ENCODE data around the gene FHIT. TPM values are rescaled to one million over a fixed set of nuclear protein-coding genes. Genes with fewer than 3 reads are reported as not detected.

The FHIT gene
- total and polyA plus RNA-seq, 2 of the 4 experiments (the other 2 are of a cell fraction): 0.07 TPM; not detected in 1

- Histone ChIP-seq H3K27ac (ENCODE audit: insufficient read depth, low read length) (no peak overlapping the region), H3K23ac (ENCODE audit: low read depth, low read length) (no peak overlapping the region), H2BK20ac (ENCODE audit: low read depth, low read length) (no peak overlapping the region), H3K36me3 (ENCODE audit: control insufficient read depth, insufficient read depth, low read length) (no peaks in the 10 kb centered on the region), H3K9me1 (ENCODE audit: insufficient read depth, low read length) (no peaks in the 10 kb centered on the region), H3K56ac (ENCODE audit: extremely low read depth, insufficient read depth, low read length) (no peak overlapping the region), H3K14ac (replicated peaks; ENCODE audit: low read depth, low read length) (no peak overlapping the region), H3K4me3 (ENCODE audit: insufficient read depth, low read depth, low read length) (no peak overlapping the region), H2AFZ (replicated peaks; ENCODE audit: low read length, poor library complexity) (no peak overlapping the region), H3K4me1 (ENCODE audit: control insufficient read depth, insufficient read depth, low read length) (0 out of 2 replicates have a peak, but pooled peaks cover 2% of the 10 kb centered on the region), H3K79me1 (ENCODE audit: low read depth in 1 of 2, low read length in 2 of 2) (no peaks in the 10 kb centered on the region), H4K20me1 (ENCODE audit: insufficient read depth, low read length) (no peaks in the 10 kb centered on the region), H3K9ac (ENCODE audit: low read depth, low read length) (no peak overlapping the region), H2BK15ac (ENCODE audit: low read depth, low read length) (no peak overlapping the region), H3K4ac (ENCODE audit: low read depth, low read length) (no peak overlapping the region), H3K27me3 (ENCODE audit: control insufficient read depth, insufficient read depth, low read length) (no peaks in the 10 kb centered on the region), H3K9me3 (ENCODE audit: control insufficient read depth, insufficient read depth, low read length) (peaks cover 1% of the 10 kb centered on the region; the same call in 1 of the 2 replicates), H2BK120ac (ENCODE audit: low read depth, low read length) (no peak overlapping the region), H3K18ac (ENCODE audit: low read depth, low read length) (no peak overlapping the region), H4K91ac (ENCODE audit: insufficient read depth, low read depth, low read length) (no peak overlapping the region), H2AK9ac (replicated peaks; ENCODE audit: low read depth, low read length, poor library complexity) (no peak overlapping the region), H2AK5ac (ENCODE audit: low read depth, low read length) (no peak overlapping the region), H2BK5ac (ENCODE audit: low read depth, low read length, poor library complexity, severe bottlenecking) (no peak overlapping the region), H3K4me2 (ENCODE audit: low read depth, low read length) (no peak overlapping the region), H4K5ac (ENCODE audit: low read depth, low read length) (no peak overlapping the region), H4K8ac (ENCODE audit: low read depth in 2 of 2, low read length in 2 of 2) (no peak overlapping the region)
- CTCF ChIA-PET: no interaction called here
- POLR2A ChIA-PET (ENCODE audit: unreplicated experiment): no interaction called here
- ATAC-seq (ENCODE audit: low read depth): no peak
- intact Hi-C loops (cut with micrococcal nuclease) (no loop called here), in situ Hi-C loops (cut with MboI; ENCODE audit: low sequenced_read_pairs) (no loop called here), dilution Hi-C loops (cut with HindIII; ENCODE audit: low sequenced_read_pairs, unreplicated experiment) (no loop called here)
- DNase-seq: no peak
- BruUV-seq (replicated peaks): no TSS peak
- no CpG with 5 or more reads among the region's 6 CpGs for WGBS, 2 experiments (ENCODE audit: extremely low coverage in 2 of 2, insufficient read length in 1 of 2)
- TF ChIP-seq MAFK (IDR thresholded peaks at IDR 0.05; ENCODE audit: low read depth, low read length) (no peak), RFX5 (IDR thresholded peaks at IDR 0.05; ENCODE audit: low read depth, low read length) (no peak), BHLHE40 (IDR thresholded peaks at IDR 0.05; ENCODE audit: low read depth, low read length) (no peak), MXI1 (IDR thresholded peaks at IDR 0.05; ENCODE audit: borderline replicate concordance, low read depth, low read length) (no peak), FOS (IDR thresholded peaks at IDR 0.05; ENCODE audit: low read depth, low read length) (no peak), USF2 (IDR thresholded peaks at IDR 0.05; ENCODE audit: low read depth, low read length) (no peak), MAZ (IDR thresholded peaks at IDR 0.05; ENCODE audit: borderline replicate concordance, low read depth, low read length) (no peak), RCOR1 (IDR thresholded peaks at IDR 0.05; ENCODE audit: insufficient replicate concordance, low read length) (no peak), CEBPB (IDR thresholded peaks at IDR 0.05; ENCODE audit: low read depth, low read length) (no peak), CTCF (conservative IDR thresholded peaks at IDR 0.05; ENCODE audit: low read depth, low read length) (no peak), NFE2L2 (IDR thresholded peaks at IDR 0.05; ENCODE audit: low read depth, low read length) (no peak), POLR2A (IDR thresholded peaks at IDR 0.05; ENCODE audit: low read depth, low read length) (no peak), ELK1 (IDR thresholded peaks at IDR 0.05; ENCODE audit: borderline replicate concordance, low read depth, low read length) (no peak), SMC3 (IDR thresholded peaks at IDR 0.05; ENCODE audit: low read depth, low read length) (no peak)
Measured at GRCh38 chr3:60277361-60277800, 973.9 kb downstream of the FHIT start.
